Measurements from ENCODE around the gene WNT10A.
A peak's percentile ranks its signal among the peaks of the same experiment; 100 is the strongest.

Gene WNT10A

DNA sequence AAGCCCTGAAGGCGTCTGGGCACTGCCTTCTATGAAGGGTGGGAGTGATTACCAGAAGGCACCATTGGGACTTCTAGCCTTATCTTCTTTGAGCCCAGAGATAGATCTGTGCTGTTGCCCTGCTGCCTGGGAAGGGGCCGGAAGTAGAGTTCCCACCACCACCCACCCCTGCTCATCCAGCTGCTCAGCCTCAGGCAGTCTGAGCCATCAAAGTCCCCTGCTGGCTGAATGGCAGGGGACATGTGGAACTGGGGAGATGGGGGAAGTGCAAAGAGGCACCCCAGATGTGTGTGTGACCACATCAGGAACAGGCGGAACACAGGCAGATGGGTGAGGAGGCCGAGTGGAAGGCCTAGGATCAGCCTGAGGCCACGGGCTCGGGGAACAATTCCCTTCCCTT lies 3.3 kb upstream of the WNT10A start:
- no peak for DNase-seq (ENCODE audit: low read depth in 2 of 2)

DNA sequence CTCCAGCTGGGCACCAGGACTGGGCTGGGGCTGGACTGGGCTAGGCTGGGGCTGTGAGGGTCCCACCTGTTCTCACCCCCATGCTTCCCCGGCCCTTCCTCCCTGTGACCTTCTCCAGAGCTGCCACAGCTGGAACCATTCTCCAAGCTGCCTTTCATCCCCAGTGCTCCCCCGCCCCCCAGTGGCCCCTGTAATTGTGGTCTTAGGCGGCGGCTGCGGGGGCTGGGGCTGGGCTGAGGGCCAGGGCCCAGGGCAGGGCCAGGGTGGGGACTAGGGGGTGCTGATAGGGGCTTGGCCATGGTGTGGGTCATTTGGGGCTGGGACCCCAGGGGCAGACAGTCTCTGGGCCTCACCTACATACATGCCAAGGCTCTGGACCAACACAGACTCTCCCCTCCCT lies 2.8 kb upstream of the WNT10A start:
- DNase-seq (ENCODE audit: low read depth in 2 of 2), result no peak

DNA sequence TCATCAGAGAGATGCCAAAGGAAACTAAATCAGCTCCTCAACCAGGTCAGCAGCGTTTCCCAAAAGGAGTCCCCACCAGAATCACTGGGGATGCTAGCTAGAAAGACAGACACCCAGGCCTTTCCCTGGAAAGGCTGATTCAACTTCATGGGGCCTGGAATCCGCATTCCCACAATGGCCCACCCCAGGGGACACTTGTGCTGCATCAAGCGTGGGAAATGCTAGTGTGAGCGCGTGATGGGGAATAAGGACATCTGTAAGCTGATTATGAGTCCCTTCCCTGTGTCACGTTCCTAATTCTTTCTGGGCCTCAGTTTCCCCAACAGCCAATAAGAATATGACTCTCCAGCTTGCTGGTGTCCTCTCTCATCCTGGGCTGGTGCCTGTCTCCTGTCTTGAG lies 2.2 kb upstream of the WNT10A start:
- DNase-seq (ENCODE audit: low read depth in 2 of 2), result no peak

DNA sequence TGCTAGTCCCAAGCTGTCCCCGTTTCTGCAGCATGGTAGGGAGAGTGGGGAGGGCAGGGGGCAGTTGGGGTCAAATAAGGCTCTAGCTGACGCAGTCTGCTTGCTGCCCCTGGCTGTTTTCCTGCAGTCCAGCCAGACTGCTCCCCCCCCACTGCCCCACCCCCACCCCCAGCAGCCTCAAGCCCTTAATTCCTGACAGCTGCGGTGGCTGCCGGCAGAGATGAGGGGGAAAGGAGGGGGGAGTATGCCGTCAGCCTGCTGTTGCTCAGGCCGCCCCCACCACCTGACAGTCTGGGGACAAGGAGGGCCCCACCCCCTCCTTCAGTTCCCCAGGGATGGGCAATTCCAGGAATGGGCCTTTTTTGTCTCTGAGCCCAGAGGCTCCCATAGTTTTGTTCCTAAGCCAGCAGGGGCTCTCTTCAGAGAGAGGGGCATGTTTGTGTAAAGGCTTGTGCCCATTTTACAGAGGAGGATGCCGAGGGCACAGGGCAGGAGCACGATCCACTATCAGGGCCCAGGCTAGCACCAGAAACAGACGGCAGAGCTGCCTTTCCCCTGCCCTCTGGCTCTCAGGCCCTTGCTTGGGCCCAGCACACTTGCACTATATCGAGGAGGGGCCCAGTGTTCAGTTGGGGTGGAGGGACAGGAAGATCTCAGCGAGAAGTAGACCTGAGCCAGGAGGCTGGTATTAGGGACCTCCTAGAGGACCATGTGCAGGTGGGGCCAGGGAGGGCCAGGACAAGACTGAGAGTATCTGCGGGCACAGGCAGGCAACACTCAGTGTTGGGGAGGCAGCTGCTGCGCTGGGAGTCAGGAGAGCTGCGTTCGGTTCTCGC lies 1.5 kb upstream of the WNT10A start:
- DNase-seq (ENCODE audit: low read depth in 2 of 2), result no peak

DNA sequence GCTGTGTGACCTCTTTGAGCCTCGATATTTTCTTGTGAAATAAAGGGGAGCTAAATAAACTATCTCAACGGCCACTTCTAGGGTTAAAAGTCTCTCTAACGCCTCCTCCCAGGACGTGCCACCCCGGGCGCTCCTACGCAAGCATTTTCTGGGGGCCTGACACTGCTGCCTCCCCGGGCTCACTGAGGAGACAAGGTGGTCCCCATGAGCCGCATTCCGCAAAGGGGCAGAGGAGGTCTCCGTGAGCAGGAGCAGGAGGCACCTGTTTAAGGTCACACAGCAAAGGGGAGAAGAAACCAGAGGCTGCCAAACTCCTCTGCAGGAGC lies 913 bp upstream of the WNT10A start:
- no peak for DNase-seq (ENCODE audit: low read depth in 2 of 2)

DNA sequence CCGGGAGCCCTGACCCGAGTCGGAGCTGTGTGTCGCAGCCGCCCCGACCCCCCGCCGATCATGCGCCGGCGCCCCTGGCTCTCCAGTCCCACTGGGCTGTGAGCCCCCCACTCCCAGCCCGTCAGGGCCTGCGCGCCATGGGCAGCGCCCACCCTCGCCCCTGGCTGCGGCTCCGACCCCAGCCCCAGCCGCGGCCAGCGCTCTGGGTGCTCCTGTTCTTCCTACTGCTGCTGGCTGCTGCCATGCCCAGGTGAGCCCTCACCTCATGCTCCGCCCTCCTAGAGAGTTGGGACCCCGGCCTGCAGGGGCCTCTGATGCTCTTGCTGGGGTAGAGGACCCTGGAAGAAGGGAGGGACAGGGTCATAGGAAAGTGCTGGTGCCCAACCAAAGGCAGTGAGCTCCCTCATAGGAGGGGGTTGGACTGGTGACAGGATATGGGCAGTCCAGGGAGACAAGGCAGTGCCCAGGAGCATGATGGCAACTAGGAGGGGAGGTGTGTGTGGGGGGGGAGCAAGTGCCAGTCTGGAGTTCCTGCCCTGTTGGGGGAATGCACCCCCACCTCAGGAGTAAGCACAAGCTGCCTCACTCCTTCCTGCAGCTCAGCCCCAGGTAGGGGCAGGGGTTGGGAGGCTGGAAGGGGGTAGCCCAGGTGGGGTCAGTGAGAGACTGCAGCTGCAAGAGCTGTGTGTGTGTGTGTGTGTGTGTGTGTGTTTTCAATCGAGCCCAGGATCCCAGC lies 375 bp downstream of the WNT10A start:
- no peak for DNase-seq (ENCODE audit: low read depth in 2 of 2)

DNA sequence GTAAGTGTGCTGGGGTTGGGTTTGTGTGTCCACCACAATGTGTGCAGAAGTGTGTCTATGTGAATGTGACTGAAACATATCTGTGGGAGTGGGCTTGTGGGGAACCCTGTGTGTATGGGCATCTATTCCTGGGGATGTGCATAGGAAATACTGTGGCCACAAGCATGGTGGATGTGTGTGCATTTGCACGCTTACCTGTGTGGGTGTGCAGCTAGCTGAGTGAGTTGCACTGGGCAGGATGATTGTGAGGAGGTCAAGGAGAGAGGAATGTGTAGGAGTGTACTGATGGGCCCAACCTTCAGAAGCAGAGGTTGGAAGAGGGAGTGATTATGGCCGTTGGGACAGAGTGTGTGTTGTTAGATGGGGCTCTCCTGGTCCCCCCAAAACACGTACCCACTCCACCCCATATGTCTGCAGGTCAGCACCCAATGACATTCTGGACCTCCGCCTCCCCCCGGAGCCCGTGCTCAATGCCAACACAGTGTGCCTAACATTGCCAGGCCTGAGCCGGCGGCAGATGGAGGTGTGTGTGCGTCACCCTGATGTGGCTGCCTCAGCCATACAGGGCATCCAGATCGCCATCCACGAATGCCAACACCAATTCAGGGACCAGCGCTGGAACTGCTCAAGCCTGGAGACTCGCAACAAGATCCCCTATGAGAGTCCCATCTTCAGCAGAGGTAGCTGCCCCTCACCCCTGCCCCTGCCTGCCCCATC lies 1.2 kb downstream of the WNT10A start:
- DNase-seq (ENCODE audit: low read depth in 2 of 2), result no peak

DNA sequence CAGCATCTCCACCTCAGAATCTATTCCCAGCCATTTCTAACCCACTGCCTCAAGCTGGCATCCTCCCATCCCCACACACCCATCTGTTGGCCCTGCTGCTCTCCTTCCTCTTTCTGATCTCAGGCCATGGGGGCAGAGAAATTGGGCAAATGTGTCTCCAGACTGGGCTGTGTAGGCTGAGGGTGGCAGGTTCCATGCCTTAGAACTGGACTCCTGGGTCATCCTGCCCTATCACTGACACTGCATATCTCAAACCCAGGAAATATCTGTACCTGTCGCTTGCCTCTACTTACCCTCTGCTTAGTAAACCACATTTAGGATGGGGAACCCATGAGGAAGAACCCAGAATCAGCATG lies 1.8 kb downstream of the WNT10A start:
- no peak for DNase-seq (ENCODE audit: low read depth in 2 of 2)

DNA sequence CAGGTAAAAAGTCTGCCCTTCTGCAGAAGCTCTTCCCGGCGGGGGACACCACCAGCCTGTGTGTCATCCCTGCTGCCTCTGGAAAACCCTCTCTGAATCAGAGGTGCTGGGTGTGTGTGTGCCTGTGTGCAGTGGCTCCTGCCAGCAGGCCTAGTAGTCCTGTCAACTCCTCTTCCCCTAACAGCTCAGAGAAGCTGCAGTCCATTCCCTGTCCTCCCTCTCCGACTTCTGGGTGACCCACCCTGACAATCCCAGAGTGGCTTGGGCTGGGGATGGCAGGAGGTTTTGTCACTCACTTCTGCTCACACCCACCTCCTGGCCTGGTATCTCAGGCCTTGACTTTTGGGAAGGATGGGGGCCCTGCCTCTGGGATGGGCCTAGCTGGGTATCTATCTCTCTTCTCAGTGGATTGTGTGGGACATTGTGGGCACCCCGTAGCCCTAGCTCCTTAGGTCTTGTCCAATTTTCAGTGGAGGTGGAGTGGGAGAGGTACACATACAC lies 2.3 kb downstream of the WNT10A start:
- no peak for DNase-seq (ENCODE audit: low read depth in 2 of 2)

DNA sequence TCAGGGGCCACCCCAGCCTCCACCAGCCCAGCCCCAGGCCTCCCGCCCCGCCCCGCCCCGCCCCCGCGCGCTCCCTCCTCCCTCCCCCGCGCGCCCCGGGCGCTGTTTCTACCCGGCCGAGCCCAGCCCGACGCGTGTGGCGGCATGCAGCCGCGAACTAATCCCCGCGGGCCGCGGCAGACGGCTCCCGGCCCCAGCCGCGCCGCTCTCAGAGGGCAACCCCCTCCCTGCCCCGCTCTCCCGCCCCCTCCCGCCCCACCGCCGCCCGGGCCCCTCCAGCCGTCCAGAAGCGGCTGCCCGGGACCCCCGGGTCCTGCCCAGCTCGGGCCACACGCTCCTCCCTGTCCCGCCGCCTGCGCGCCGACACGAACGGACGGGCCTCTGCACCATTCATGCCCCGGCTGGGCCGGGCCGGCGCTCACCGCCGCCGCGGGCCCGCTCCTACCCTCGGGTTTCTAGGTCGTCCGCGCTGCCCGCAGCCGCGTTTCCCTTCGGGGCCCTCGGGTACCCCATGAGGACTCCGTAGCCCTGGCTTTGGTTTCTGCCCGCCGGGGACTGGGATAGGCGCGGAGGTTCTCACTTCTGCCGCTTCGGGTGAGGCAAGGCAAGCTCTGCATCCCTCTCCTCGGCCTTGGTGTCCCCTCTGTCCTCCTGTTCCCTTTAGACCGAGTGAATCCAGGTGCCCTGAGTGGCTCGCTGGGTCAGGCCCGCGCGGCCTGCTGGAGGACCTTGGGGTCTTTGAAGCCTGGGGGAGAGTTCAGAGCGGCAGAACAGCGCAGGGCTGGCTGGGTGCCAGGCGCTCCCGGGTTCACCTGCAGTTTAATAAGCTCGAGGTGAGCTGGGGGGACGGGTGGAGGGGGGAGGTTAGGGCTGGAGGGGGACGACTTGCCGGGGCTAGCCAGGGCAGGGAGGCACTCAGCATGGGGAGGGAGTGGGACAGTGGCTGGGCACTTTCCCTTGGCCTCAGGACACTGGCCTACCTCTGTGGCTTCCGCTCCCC lies 3.1 kb downstream of the WNT10A start:
- no peak for DNase-seq (ENCODE audit: low read depth in 2 of 2)

DNA sequence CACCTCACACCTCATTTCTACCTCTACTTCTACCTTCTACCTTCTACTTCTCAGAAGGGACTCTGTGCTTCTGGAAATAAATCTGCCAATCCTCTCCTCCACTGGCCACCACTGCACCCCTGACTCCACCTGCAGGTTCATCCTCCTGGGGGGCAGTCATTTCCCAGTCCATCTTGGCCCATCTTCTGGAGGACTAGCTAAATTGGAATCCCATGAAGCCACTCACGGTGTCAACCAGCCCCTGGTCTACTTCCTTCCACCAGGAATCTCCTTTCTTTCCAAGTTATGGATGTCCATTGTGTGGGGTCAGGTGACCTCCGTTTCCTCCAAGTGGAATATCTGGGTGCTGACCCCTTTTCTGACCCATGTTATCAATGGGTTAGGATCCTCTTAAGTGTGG lies 3.9 kb downstream of the WNT10A start:
- DNase-seq (ENCODE audit: low read depth in 2 of 2), result no peak

DNA sequence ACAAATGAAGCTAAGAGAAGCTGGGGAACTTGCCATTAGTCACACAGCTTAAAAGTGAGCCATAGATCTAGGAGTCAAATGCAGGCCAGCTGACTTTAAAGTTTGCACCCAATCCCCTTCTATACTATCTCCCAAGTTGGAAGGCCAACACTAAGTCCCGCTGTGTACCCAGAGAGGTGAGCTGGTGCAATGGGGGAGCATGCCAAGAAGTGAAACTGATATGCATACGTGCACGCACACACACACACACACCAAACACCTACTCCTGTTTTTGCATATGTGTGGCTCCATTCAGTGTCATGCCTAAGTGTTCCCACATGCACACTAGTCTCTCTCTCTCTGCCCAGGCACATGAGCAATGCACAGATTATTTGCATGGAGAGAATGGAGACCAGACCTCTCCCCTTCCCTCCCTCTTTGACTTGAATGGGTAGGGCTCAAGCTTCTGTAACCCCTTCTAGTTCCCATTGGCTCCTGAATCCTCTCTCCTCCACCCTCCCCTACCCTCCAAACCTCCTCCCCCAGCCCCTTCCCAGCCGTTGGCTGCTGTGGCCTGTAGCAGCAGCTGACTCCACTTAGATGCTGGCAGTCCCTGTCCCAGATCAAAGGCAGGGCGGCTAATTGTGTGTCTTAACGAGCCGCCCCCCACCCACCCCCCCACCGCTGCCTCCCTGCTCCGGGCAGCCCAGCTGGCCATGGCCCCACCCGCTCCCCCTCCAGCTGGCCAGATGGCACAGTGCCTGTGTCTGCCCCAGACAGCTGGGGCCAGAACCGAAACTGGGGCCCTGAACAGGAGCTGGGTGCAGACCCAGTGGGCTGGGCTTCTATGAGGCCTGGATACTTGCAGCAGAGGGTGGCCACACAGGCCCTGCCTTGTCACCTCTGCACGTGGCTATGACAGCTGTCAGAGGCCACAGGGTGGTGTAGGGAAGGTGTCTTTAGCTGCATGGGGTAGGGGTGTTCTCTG lies 5.6 kb downstream of the WNT10A start:
- no peak for DNase-seq (ENCODE audit: low read depth in 2 of 2)

DNA sequence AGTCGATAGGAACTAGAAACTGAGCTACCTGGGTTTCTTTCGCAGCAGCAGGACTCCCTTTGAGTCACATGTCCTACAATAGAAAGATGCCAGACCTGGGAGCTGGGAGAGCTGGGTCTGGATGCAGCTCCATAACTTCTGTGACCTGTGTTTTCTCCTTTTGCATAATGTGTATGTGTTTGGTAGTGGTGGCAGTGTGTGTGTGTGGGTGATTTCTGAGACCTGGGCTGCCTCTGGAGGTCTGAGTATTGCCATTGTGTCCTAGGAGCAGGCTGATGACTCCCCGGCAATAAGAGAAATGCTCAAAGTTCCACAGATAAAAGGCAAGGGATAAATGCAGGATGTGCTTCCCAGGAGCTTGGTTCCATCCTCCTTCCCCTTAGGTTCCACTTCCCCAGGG lies 6.4 kb downstream of the WNT10A start:
- no peak for DNase-seq (ENCODE audit: low read depth in 2 of 2)

DNA sequence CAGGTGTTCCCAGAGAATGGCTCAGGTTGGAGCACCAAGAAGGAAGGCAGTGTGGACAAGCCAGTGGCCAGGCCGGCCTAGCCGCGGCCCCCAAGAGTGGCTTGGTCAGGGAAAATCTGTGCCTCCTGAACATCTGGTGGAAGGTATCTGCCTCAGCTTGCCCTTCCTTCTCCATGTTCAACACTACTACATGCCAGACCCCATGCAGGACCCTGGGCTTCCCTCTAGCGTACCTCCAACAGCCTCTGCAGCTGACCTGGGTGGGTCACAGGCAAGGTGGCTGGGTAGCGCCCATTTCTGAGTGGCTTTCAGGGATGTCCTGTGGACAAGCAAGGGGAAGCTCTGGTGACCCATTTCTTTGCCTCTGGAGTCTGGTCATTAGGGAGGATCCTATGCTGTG lies 7.7 kb downstream of the WNT10A start:
- DNase-seq (ENCODE audit: low read depth in 2 of 2), result no peak

DNA sequence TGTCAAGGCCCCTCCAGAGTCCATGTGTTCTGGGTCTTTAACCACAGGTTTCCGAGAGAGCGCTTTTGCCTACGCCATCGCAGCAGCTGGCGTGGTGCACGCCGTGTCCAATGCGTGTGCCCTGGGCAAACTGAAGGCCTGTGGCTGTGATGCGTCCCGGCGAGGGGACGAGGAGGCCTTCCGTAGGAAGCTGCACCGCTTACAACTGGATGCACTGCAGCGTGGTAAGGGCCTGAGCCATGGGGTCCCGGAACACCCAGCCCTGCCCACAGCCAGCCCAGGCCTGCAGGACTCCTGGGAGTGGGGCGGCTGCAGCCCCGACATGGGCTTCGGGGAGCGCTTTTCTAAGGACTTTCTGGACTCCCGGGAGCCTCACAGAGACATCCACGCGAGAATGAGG lies 9.3 kb downstream of the WNT10A start:
- DNase-seq (ENCODE audit: low read depth in 2 of 2), result no peak

DNA sequence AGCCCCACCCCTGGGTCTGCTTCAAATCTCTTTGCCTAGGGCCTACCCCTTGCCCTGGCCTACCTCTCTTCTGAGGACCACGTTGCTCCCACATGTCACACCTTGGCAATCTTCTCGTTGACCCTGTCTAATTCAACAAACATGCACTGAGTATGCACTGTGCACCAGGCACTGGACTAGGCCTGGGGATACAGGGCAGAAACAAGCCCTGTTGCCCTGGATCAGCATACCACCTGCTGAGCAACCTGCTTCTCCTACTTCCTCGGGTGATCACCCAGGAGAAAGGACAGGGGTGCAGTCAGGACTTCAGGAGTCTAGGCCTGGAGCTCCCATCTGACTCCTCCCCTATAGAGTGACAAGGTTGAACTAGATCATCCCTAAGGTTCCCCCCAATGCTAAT lies 9.7 kb downstream of the WNT10A start:
- no peak for DNase-seq (ENCODE audit: low read depth in 2 of 2)

DNA sequence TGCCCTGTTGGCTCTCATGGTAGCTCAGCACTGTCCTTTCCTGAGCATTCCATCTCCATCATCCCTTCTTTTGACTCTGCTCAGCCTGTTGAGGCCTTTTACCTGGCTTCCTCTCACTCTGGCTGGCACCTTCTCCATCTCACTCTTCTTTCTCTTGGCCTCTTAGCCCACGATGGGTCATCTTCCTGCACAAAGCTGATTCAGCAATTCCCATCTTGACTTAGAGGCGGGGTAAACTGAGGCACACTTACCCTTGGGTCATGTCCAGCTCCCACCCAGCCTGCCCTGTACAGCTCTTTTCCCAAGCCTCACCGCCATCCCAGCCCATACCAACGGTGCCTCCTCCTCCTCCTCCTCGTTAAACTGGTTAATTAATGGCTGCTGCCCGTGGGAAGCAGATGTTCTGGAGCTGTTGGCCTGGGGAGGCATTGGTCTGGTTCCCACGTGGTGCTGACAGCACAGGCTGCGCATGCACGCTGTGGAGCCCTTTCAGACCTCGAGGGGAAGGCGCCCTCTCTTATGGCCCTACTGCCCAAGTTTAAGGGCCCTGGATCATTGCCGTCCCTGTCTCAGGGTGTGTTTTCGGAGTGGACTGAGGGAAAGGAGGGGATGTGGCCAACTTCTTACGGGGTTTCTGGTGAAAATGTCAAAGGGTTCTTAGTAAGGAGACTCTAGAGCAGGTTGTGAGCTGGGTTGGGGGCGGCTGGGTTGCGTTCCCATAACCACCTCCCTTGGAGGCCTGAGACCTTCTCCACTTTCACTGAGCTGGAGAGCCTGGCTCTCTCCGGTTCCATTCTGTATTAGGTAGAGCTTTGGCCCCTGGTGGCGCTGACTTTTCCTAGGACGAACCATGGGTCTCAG lies 10.9 kb downstream of the WNT10A start:
- no peak for DNase-seq (ENCODE audit: low read depth in 2 of 2)

DNA sequence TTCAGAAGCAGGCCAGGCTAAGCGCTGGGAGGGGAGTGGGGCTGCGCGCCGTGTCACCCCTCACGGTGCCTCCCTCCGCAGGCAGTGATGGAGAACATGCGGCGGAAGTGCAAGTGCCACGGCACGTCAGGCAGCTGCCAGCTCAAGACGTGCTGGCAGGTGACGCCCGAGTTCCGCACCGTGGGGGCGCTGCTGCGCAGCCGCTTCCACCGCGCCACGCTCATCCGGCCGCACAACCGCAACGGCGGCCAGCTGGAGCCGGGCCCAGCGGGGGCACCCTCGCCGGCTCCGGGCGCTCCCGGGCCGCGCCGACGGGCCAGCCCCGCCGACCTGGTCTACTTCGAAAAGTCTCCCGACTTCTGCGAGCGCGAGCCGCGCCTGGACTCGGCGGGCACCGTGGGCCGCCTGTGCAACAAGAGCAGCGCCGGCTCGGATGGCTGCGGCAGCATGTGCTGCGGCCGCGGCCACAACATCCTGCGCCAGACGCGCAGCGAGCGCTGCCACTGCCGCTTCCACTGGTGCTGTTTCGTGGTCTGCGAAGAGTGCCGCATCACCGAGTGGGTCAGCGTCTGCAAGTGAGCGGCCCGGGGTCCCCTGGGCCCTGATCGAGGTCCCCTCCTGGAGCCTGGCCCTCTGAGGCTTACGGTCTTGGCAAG lies 12.2 kb downstream of the WNT10A start:
- DNase-seq (ENCODE audit: low read depth in 2 of 2), result peak; percentile 64 to 66

Measured in activated CD4-positive, alpha-beta T cell treated with anti-CD3 and anti-CD28 coated beads for 24 hours (primary cell).